Fibroblast of lung (primary cell): ENCODE measurements around the gene PEPD. TPM values are rescaled to one million over a fixed set of nuclear protein-coding genes. Genes with fewer than 3 reads are reported as not detected.

Source experiments
- DNase-seq, 2 donors: peaks; one replicate each; pipeline versions ENCODE4 v3.0.0 to v3.0.0-alpha.2; 2010; ENCODE audit warnings: low read depth in 2 of 2
- H2AFZ ChIP-seq: 2 replicates; pipeline ENCODE4 v1.5.1; 2012; ENCODE audit warnings: low read length, control low read depth, inconsistent platforms
- H3K27ac ChIP-seq: 2 replicates; pipeline ENCODE4 v1.5.1; 2011; ENCODE audit warnings: low read length, control low read depth; ENCODE audit not compliant: insufficient read depth
- H3K27me3 ChIP-seq: 2 replicates; pipeline ENCODE4 v1.5.1; 2011; ENCODE audit warnings: mild to moderate bottlenecking, low read length; ENCODE audit not compliant: control insufficient read depth, insufficient read depth
- H3K36me3 ChIP-seq: 2 replicates; pipeline ENCODE4 v1.5.1; 2011; ENCODE audit warnings: low read length; ENCODE audit not compliant: control insufficient read depth, insufficient read depth
- H3K4me1 ChIP-seq: 2 replicates; pipeline ENCODE4 v1.5.1; 2011; ENCODE audit warnings: low read length; ENCODE audit not compliant: control insufficient read depth, insufficient read depth; ENCODE audit errors: extremely low read depth
- H3K4me2 ChIP-seq: 2 replicates; pipeline ENCODE4 v1.5.1; 2011; ENCODE audit warnings: low read length, control low read depth; ENCODE audit not compliant: insufficient read depth; ENCODE audit errors: extremely low read depth
- H3K4me3 ChIP-seq, 4 experiments: fragments of 200-600 bp in 1 of 4; sonication (generic) in 1 of 4; replicated peaks in 1 of 4; 2 replicates each; pipeline ENCODE4 v1.5.1; 2011 to 2016; ENCODE audit warnings: low read length in 4 of 4, low read depth in 3 of 4, mild to moderate bottlenecking in 3 of 4, control low read depth in 2 of 4, inconsistent platforms in 1 of 4, mixed read lengths in 1 of 4; ENCODE audit not compliant: insufficient read depth in 1 of 4; ENCODE audit errors: control extremely low read depth in 1 of 4
- H3K79me2 ChIP-seq: 2 replicates; pipeline ENCODE4 v1.5.1; 2012; ENCODE audit warnings: mild to moderate bottlenecking, low read length, inconsistent platforms; ENCODE audit not compliant: control insufficient read depth, insufficient read depth
- H3K9ac ChIP-seq: 2 replicates; pipeline ENCODE4 v1.5.1; 2011; ENCODE audit warnings: mild to moderate bottlenecking, low read length, control low read depth; ENCODE audit not compliant: insufficient read depth
- H3K9me3 ChIP-seq: 2 replicates; pipeline ENCODE4 v1.5.1; 2012; ENCODE audit warnings: low read depth, low read length; ENCODE audit not compliant: control insufficient read depth, insufficient read depth
- H4K20me1 ChIP-seq: 2 replicates; pipeline ENCODE4 v1.5.1; 2011; ENCODE audit warnings: low read length; ENCODE audit not compliant: control insufficient read depth, insufficient read depth; ENCODE audit errors: extremely low read depth
- EZH2 ChIP-seq: IDR thresholded peaks from 2 replicates; pipeline ENCODE4 v1.5.1; 2012; ENCODE audit warnings: low read length, control low read depth, mild to moderate bottlenecking; ENCODE audit errors: missing control alignments
- polyA plus RNA-seq, 2 donors: library from polyadenylated mRNA; depleted of rRNA in 1 of 2; stranded (reverse) in 1 of 2; unstranded in 1 of 2; fragments of >200 nt; gene quantifications; 2 replicates each; pipeline ENCODE4 v1.2.1, GENCODE V29; 2011 to 2012; ENCODE audit warnings: missing spikeins in 1 of 2
- total RNA-seq: library from RNA; depleted of rRNA; stranded (reverse); fragments of >200 nt; gene quantifications from 2 replicates; pipeline ENCODE4 v1.2.1, GENCODE V29; 2014
- TF ChIP-seq, protein P1 (sequence below), 2 donors: IDR thresholded peaks in 1 of 2; conservative IDR thresholded peaks in 1 of 2; 1 replicate in 1 of 2; 2 replicates in 1 of 2; pipeline ENCODE4 v1.5.1; 2011 to 2012; ENCODE audit warnings: low read length in 2 of 2, control low read depth in 1 of 2, inconsistent platforms in 1 of 2, low read depth in 1 of 2, mild to moderate bottlenecking in 1 of 2

The PEPD gene
- total and polyA plus RNA-seq, 2 donors (not counting 1 experiment from before 2014, with no cell fraction given) = 59.8 to 81.9 TPM

DNA sequence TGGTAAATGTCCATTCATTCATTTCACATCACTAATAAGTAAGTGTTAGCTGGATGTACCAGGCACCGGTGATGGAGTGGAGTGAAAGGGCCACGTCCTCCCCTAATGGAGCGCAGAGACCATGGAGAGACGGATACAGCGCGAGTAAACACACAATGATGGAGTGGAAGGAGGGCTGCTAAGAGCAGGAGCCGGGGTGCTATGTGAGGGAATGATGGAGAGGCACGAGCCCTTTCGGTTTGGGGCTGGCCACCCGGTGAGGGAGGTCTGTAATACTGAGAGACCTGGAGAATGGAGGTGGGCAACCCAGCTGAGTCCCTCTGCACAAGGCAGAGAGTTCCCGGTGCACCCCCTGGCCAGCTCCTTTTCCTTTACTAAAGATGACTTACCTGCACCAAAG is 53.7 kb downstream of the PEPD start:
- Histone ChIP-seq H3K9me3 (no peaks in the 10 kb centered on the region), H4K20me1 (no peaks in the 10 kb centered on the region), H3K79me2 (no peaks in the 10 kb centered on the region), H2AFZ (no peak overlapping the region), H3K4me3 (no peak overlapping the region), H3K27me3 (no peaks in the 10 kb centered on the region), H3K9ac (no peak overlapping the region), H3K4me1 (no peaks in the 10 kb centered on the region), H3K4me2 (no peak overlapping the region), H3K36me3 (no peaks in the 10 kb centered on the region), H3K27ac (no peak overlapping the region)
- DNase-seq = no peak
- TF ChIP-seq EZH2 = no peak
- TF ChIP-seq, protein P1, sequence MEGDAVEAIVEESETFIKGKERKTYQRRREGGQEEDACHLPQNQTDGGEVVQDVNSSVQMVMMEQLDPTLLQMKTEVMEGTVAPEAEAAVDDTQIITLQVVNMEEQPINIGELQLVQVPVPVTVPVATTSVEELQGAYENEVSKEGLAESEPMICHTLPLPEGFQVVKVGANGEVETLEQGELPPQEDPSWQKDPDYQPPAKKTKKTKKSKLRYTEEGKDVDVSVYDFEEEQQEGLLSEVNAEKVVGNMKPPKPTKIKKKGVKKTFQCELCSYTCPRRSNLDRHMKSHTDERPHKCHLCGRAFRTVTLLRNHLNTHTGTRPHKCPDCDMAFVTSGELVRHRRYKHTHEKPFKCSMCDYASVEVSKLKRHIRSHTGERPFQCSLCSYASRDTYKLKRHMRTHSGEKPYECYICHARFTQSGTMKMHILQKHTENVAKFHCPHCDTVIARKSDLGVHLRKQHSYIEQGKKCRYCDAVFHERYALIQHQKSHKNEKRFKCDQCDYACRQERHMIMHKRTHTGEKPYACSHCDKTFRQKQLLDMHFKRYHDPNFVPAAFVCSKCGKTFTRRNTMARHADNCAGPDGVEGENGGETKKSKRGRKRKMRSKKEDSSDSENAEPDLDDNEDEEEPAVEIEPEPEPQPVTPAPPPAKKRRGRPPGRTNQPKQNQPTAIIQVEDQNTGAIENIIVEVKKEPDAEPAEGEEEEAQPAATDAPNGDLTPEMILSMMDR (conservative IDR thresholded peaks at IDR 0.05 in 1 of 2, IDR thresholded peaks at IDR 0.05 in 1 of 2; ENCODE audit: low read depth in 1 of 2, low read length in 2 of 2) = no peak

DNA sequence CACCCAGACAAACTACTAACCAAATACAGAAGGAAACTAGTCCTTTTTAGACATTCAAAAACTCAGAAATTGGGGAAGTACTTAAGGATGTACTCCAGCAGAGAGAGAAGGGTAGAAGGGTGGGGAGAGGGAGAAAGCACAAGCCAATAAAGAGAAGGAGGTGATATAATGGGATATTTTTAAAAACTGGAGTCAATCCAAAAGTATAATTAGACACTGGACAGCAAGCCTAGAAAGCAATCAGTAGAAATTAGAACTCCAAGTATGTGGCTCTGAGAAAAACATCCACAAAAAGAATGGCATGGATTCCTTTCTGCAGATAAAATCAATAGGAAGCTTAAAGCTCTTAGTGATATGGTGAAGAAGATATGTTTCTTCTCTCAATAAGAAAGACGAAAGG is 55.8 kb downstream of the PEPD start:
- H2AFZ ChIP-seq = no peak overlapping the region
- no peaks in the 10 kb centered on the region for H3K9me3 ChIP-seq
- H3K4me1 ChIP-seq = no peaks in the 10 kb centered on the region
- no peak overlapping the region for H3K4me2 ChIP-seq
- H3K27me3 ChIP-seq = no peaks in the 10 kb centered on the region
- H3K27ac ChIP-seq = no peak overlapping the region
- no peaks in the 10 kb centered on the region for H3K79me2 ChIP-seq
- no peaks in the 10 kb centered on the region for H3K36me3 ChIP-seq
- H3K9ac ChIP-seq = no peak overlapping the region
- TF ChIP-seq, protein P1 (conservative IDR thresholded peaks at IDR 0.05 in 1 of 2, IDR thresholded peaks at IDR 0.05 in 1 of 2; ENCODE audit: low read depth in 1 of 2, low read length in 2 of 2) = no peak
- TF ChIP-seq EZH2 = no peak
- DNase-seq = no peak
- no peak overlapping the region for H3K4me3 ChIP-seq
- H4K20me1 ChIP-seq = no peaks in the 10 kb centered on the region

DNA sequence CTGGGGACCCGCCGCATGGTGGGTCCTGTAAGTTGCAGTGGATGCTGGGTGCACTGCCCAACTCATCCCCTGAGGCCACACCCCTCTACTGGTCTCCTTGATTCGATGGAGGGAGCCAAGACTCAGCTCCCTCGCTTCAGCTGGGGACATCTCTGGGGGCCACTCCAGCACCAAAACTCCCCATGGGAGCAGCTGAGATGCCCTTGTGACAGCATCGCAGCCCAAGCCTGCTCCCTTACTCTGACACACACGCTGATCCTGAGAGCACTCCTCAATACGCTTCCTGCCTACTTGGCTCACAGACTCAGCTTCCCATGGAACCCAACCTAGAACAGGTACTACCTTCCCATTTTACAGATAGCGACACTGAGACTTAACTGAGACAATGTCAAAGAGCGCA is 56.2 kb downstream of the PEPD start:
- no peaks in the 10 kb centered on the region for H4K20me1 ChIP-seq
- no peak overlapping the region for H3K27ac ChIP-seq
- no peaks in the 10 kb centered on the region for H3K36me3 ChIP-seq
- no peaks in the 10 kb centered on the region for H3K9me3 ChIP-seq
- H3K79me2 ChIP-seq = no peaks in the 10 kb centered on the region
- H3K4me2 ChIP-seq = no peak overlapping the region
- H3K9ac ChIP-seq = no peak overlapping the region
- no peak for DNase-seq
- no peaks in the 10 kb centered on the region for H3K4me1 ChIP-seq
- no peak for TF ChIP-seq EZH2
- no peak overlapping the region for H2AFZ ChIP-seq
- H3K4me3 ChIP-seq = no peak overlapping the region
- H3K27me3 ChIP-seq = no peaks in the 10 kb centered on the region
